Measurements from ENCODE around the gene CHD3. TPM values are rescaled to one million over a fixed set of nuclear protein-coding genes. Genes with fewer than 3 reads are reported as not detected.
A peak's percentile ranks its signal among the peaks of the same experiment; 100 is the strongest.

The CHD3 gene
- total and polyA plus RNA-seq, 2 donors from 2014 or later = 41.5 to 94.6 TPM

DNA sequence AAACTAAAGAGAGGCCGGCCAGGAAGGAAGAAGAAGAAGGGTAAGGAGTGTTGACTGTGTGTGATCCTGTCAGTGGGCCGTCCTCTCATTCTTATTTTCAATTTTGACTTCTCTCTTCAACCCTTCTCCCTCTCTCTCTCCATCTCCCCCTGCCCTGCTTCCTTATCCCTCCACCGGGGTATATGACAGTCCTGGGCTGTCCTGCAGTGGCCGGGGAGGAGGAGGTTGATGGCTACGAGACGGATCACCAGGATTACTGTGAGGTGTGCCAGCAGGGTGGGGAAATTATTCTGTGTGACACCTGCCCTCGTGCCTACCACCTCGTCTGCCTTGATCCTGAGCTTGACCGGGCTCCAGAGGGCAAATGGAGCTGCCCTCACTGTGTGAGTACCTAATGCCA lies 5.6 kb downstream of the CHD3 start:
- TF ChIP-seq, protein P1, sequence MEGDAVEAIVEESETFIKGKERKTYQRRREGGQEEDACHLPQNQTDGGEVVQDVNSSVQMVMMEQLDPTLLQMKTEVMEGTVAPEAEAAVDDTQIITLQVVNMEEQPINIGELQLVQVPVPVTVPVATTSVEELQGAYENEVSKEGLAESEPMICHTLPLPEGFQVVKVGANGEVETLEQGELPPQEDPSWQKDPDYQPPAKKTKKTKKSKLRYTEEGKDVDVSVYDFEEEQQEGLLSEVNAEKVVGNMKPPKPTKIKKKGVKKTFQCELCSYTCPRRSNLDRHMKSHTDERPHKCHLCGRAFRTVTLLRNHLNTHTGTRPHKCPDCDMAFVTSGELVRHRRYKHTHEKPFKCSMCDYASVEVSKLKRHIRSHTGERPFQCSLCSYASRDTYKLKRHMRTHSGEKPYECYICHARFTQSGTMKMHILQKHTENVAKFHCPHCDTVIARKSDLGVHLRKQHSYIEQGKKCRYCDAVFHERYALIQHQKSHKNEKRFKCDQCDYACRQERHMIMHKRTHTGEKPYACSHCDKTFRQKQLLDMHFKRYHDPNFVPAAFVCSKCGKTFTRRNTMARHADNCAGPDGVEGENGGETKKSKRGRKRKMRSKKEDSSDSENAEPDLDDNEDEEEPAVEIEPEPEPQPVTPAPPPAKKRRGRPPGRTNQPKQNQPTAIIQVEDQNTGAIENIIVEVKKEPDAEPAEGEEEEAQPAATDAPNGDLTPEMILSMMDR (IDR thresholded peaks at IDR 0.05; ENCODE audit: borderline replicate concordance, extremely low read depth, insufficient read depth) = no peak
- H3K27ac ChIP-seq (ENCODE audit: low read depth in 2 of 2, low read length in 2 of 2) = no peak overlapping the region
- H3K4me1 ChIP-seq (ENCODE audit: control insufficient read depth in 2 of 3, insufficient read depth in 2 of 3, low read depth in 1 of 3, low read length in 3 of 3) = peaks cover 7% of the 10 kb centered on the region in 3 donors
- intact Hi-C loops (cut with DNase I) = no loop called here
- no peaks in the 10 kb centered on the region for H3K27me3 ChIP-seq (ENCODE audit: control insufficient read depth, insufficient read depth, low read length)
- H3K36me3 ChIP-seq (ENCODE audit: control insufficient read depth in 2 of 3, insufficient read depth in 3 of 3, low read length in 3 of 3) = peaks cover 30 to 57% (median 34%) of the 10 kb centered on the region in 3 donors
- H3K4me3 ChIP-seq (ENCODE audit: low read length in 3 of 3) = no peak overlapping the region
- H3K9ac ChIP-seq (ENCODE audit: low read length in 3 of 3) = no peak overlapping the region
- H3K9me3 ChIP-seq (ENCODE audit: control insufficient read depth in 2 of 3, insufficient read depth in 1 of 3, low read length in 3 of 3) = no peaks in the 10 kb centered on the region
- FAIRE-seq (no peak), DNase-seq (peak in 1 of 5 donors; percentile 16)

DNA sequence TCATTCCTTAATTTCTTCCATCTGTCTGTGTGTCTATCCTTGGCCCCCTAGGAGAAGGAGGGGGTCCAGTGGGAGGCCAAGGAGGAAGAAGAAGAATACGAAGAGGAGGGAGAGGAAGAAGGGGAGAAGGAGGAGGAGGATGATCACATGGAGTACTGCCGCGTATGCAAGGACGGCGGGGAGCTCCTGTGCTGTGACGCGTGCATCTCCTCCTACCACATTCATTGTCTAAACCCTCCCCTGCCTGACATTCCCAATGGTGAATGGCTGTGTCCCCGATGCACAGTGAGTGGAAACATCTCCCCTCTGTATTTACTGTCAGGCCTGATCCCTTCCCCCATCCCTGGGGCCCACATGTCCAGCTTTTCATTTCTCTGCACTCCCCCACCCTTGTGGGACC lies 6.3 kb downstream of the CHD3 start:
- peaks cover 33 to 63% (median 36%) of the 10 kb centered on the region in 3 donors for H3K36me3 ChIP-seq (ENCODE audit: control insufficient read depth in 2 of 3, insufficient read depth in 3 of 3, low read length in 3 of 3)
- FAIRE-seq (no peak), DNase-seq (peak in 1 of 5 donors; percentile 19)
- H3K27ac ChIP-seq (ENCODE audit: low read depth in 2 of 2, low read length in 2 of 2) = no peak overlapping the region
- peaks cover under 1 to 1% (median under 1%) of the 10 kb centered on the region in 3 donors for H3K4me1 ChIP-seq (ENCODE audit: control insufficient read depth in 2 of 3, insufficient read depth in 2 of 3, low read depth in 1 of 3, low read length in 3 of 3)
- no peak overlapping the region for H3K9ac ChIP-seq (ENCODE audit: low read length in 3 of 3)
- no peaks in the 10 kb centered on the region for H3K27me3 ChIP-seq (ENCODE audit: control insufficient read depth, insufficient read depth, low read length)
- no peaks in the 10 kb centered on the region for H3K9me3 ChIP-seq (ENCODE audit: control insufficient read depth in 2 of 3, insufficient read depth in 1 of 3, low read length in 3 of 3)
- no peak overlapping the region for H3K4me3 ChIP-seq (ENCODE audit: low read length in 3 of 3)
- intact Hi-C loops (cut with DNase I) = no loop called here
- TF ChIP-seq, protein P1 (IDR thresholded peaks at IDR 0.05; ENCODE audit: borderline replicate concordance, extremely low read depth, insufficient read depth) = no peak

DNA sequence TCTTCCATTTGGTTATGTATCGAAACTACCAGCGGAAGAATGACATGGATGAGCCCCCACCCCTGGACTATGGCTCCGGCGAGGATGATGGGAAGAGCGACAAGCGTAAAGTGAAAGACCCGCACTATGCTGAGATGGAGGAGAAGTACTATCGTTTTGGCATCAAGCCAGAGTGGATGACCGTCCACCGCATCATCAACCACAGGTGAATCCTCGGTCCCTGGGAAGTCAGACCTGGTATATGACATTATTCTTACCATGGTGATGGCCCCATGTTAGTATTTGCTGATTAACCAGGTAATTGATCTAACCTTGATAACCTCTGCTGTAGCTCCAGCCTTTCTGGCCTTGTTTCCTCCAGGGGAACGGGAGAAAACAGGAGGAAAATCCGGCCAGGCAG lies 8.5 kb downstream of the CHD3 start:
- no peak for DNase-seq
- TF ChIP-seq, protein P1 (IDR thresholded peaks at IDR 0.05; ENCODE audit: borderline replicate concordance, extremely low read depth, insufficient read depth) = no peak
- H3K4me3 ChIP-seq (ENCODE audit: low read length in 3 of 3) = no peak overlapping the region
- no peaks in the 10 kb centered on the region for H3K4me1 ChIP-seq (ENCODE audit: control insufficient read depth in 2 of 3, insufficient read depth in 2 of 3, low read depth in 1 of 3, low read length in 3 of 3)
- FAIRE-seq = no peak
- H3K27ac ChIP-seq (ENCODE audit: low read depth in 2 of 2, low read length in 2 of 2) = no peak overlapping the region
- intact Hi-C loops (cut with DNase I) = no loop called here
- no peaks in the 10 kb centered on the region for H3K9me3 ChIP-seq (ENCODE audit: control insufficient read depth in 2 of 3, insufficient read depth in 1 of 3, low read length in 3 of 3)
- H3K27me3 ChIP-seq (ENCODE audit: control insufficient read depth, insufficient read depth, low read length) = no peaks in the 10 kb centered on the region
- H3K36me3 ChIP-seq (ENCODE audit: control insufficient read depth in 2 of 3, insufficient read depth in 3 of 3, low read length in 3 of 3) = peaks cover 29 to 69% (median 29%) of the 10 kb centered on the region in 3 donors
- no peak overlapping the region for H3K9ac ChIP-seq (ENCODE audit: low read length in 3 of 3)

DNA sequence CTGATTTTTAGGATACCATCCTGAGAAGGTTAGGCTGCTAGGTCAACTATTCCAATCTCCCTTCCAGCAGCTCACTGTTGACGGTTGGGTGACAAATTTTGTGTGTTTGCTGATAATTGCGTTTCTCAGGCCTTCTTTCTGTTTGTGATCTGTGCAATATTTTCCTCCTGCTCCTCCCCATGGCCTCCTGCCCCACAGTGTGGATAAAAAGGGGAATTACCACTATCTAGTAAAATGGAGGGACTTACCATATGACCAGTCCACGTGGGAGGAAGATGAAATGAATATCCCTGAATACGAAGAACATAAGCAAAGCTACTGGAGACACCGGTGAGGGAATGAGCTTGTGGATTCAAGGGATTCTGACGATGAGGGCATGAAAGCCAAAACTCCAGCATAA lies 9.2 kb downstream of the CHD3 start:
- H3K9me3 ChIP-seq (ENCODE audit: control insufficient read depth in 2 of 3, insufficient read depth in 1 of 3, low read length in 3 of 3) = no peaks in the 10 kb centered on the region
- no peak overlapping the region for H3K27ac ChIP-seq (ENCODE audit: low read depth in 2 of 2, low read length in 2 of 2)
- H3K4me1 ChIP-seq (ENCODE audit: control insufficient read depth in 2 of 3, insufficient read depth in 2 of 3, low read depth in 1 of 3, low read length in 3 of 3) = no peaks in the 10 kb centered on the region
- intact Hi-C loops (cut with DNase I) = no loop called here
- H3K4me3 ChIP-seq (ENCODE audit: low read length in 3 of 3) = no peak overlapping the region
- no peak overlapping the region for H3K9ac ChIP-seq (ENCODE audit: low read length in 3 of 3)
- H3K36me3 ChIP-seq (ENCODE audit: control insufficient read depth in 2 of 3, insufficient read depth in 3 of 3, low read length in 3 of 3) = peaks cover 29 to 72% (median 31%) of the 10 kb centered on the region in 3 donors
- TF ChIP-seq, protein P1 (IDR thresholded peaks at IDR 0.05; ENCODE audit: borderline replicate concordance, extremely low read depth, insufficient read depth) = peak; percentile 44
- DNase-seq = peak in 2 of 5 donors; percentile 53 to 68
- H3K27me3 ChIP-seq (ENCODE audit: control insufficient read depth, insufficient read depth, low read length) = no peaks in the 10 kb centered on the region
- FAIRE-seq = no peak
